Stomach (tissue), 4 donors: Measurements from ENCODE around the gene NEK10.

ENCODE experiments used
- CTCF ChIP-seq, 7 experiments: fragments of 450-650 bp in 4 of 7; fragments of 200-600 bp in 3 of 7; sonication (generic) in 3 of 7; IDR thresholded peaks; one replicate each; pipeline ENCODE4 v1.5.1; 2016 to 2019; ENCODE audit warnings: antibody characterized with exemption in 7 of 7, control low read depth in 2 of 7, mild to moderate bottlenecking in 1 of 7
- POLR2A ChIP-seq, 4 donors: fragments of 450-650 bp; IDR thresholded peaks; one replicate each; pipeline ENCODE4 v1.6.1; 2016; ENCODE audit warnings: antibody characterized with exemption in 4 of 4, control low read depth in 2 of 4, mild to moderate bottlenecking in 1 of 4, moderate library complexity in 1 of 4

- TF ChIP-seq CTCF (IDR thresholded peaks at IDR 0.05) (no peak), POLR2A (IDR thresholded peaks at IDR 0.05) (no peak)
Measured at GRCh38 chr3:27186013-27186412, 183.2 kb downstream of the NEK10 start.
